ENCODE measurements around the gene EEF1AKMT3. TPM values are rescaled to one million over a fixed set of nuclear protein-coding genes. Genes with fewer than 3 reads are reported as not detected.

EEF1AKMT3 gene
- total and polyA plus RNA-seq, 4 donors: 3.6 to 11.5 (median 5.9) TPM

GRCh38 chr12:57755454-57756372 lies 16.7 kb upstream of the EEF1AKMT3 start:
- Histone ChIP-seq H3K4me3 (peak overlapping the region; percentile 71), H3K9ac (ENCODE audit: insufficient read depth in 1 of 2, low read length in 2 of 2) (peak overlapping the region; percentile 18 to 19), H3K9me3 (ENCODE audit: control insufficient read depth in 4 of 4, insufficient read depth in 3 of 4, low read length in 3 of 4) (peaks cover 0 to 5% (median 0%) of the 10 kb centered on the region in 4 donors), H3K27me3 (ENCODE audit: control insufficient read depth in 3 of 3, insufficient read depth in 3 of 3, low read length in 2 of 3) (no peaks in the 10 kb centered on the region), H3K36me3 (ENCODE audit: control insufficient read depth in 4 of 4, insufficient read depth in 4 of 4, low read length in 4 of 4) (peaks cover 0 to 12% (median 5%) of the 10 kb centered on the region in 4 donors), H3K4me1 (ENCODE audit: control insufficient read depth in 5 of 5, insufficient read depth in 5 of 5, low read length in 5 of 5) (peaks cover 5 to 39% (median 15%) of the 10 kb centered on the region in 5 donors), H3K27ac (ENCODE audit: low read depth in 1 of 2, low read length in 1 of 2) (peak overlapping the region in 1 of 2 donors; percentile 74)
- DNase-seq (peak in 1 of 3 donors; percentile 46), ATAC-seq (ENCODE audit: insufficient read depth, low FRiP score) (no peak)
- 1% methylated on average over 41 to 76 of the region's 76 CpGs for WGBS, 2 donors
- TF ChIP-seq, protein P1, sequence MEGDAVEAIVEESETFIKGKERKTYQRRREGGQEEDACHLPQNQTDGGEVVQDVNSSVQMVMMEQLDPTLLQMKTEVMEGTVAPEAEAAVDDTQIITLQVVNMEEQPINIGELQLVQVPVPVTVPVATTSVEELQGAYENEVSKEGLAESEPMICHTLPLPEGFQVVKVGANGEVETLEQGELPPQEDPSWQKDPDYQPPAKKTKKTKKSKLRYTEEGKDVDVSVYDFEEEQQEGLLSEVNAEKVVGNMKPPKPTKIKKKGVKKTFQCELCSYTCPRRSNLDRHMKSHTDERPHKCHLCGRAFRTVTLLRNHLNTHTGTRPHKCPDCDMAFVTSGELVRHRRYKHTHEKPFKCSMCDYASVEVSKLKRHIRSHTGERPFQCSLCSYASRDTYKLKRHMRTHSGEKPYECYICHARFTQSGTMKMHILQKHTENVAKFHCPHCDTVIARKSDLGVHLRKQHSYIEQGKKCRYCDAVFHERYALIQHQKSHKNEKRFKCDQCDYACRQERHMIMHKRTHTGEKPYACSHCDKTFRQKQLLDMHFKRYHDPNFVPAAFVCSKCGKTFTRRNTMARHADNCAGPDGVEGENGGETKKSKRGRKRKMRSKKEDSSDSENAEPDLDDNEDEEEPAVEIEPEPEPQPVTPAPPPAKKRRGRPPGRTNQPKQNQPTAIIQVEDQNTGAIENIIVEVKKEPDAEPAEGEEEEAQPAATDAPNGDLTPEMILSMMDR (IDR thresholded peaks at IDR 0.05; ENCODE audit: control extremely low read depth, extremely low read depth): no peak

GRCh38 chr12:57756406-57757341 lies 15.7 kb upstream of the EEF1AKMT3 start:
- peaks cover 0 to 12% (median 2%) of the 10 kb centered on the region in 4 donors for H3K36me3 ChIP-seq (ENCODE audit: control insufficient read depth in 4 of 4, insufficient read depth in 4 of 4, low read length in 4 of 4)
- peak in 1 of 3 donors; percentile 41 for DNase-seq
- H3K4me1 ChIP-seq (ENCODE audit: control insufficient read depth in 5 of 5, insufficient read depth in 5 of 5, low read length in 5 of 5): peaks cover 5 to 30% (median 8%) of the 10 kb centered on the region in 5 donors
- no peak overlapping the region for H3K27ac ChIP-seq (ENCODE audit: low read depth in 1 of 2, low read length in 1 of 2)
- peaks cover 0 to 5% (median 0%) of the 10 kb centered on the region in 4 donors for H3K9me3 ChIP-seq (ENCODE audit: control insufficient read depth in 4 of 4, insufficient read depth in 3 of 4, low read length in 3 of 4)
- no peak overlapping the region for H3K9ac ChIP-seq (ENCODE audit: insufficient read depth in 1 of 2, low read length in 2 of 2)
- no peaks in the 10 kb centered on the region for H3K27me3 ChIP-seq (ENCODE audit: control insufficient read depth in 3 of 3, insufficient read depth in 3 of 3, low read length in 2 of 3)
- 32 to 46% methylated on average over 22 of the region's 22 CpGs for WGBS, 2 donors
- no peak overlapping the region for H3K4me3 ChIP-seq
- ATAC-seq (ENCODE audit: insufficient read depth, low FRiP score): no peak
- TF ChIP-seq, protein P1 (IDR thresholded peaks at IDR 0.05; ENCODE audit: control extremely low read depth, extremely low read depth): peak; percentile 24

DNA sequence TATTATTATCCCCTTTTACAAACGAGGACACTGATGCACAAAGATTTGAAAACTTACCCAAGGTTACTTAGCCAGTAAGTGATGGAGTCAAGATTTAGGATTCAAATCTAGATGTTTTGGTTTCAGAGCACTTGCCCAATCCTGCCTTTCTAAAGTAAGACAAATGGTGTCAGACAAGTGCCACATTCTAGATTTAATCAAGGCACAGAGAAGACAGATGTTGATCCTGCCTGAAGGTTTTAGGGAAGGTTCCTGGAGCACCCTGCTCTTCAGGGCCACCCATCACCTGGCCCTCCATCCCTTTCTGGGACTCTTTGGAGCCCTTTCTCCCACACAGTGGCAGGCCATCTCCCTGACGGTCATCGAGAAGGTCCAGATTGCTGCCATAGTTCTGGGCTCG lies 14.6 kb upstream of the EEF1AKMT3 start:
- peaks cover 0 to 3% (median under 1%) of the 10 kb centered on the region in 3 donors for H3K27me3 ChIP-seq (ENCODE audit: control insufficient read depth in 3 of 3, insufficient read depth in 3 of 3, low read length in 2 of 3)
- no peak overlapping the region for H3K27ac ChIP-seq (ENCODE audit: low read depth in 1 of 2, low read length in 1 of 2)
- TF ChIP-seq, protein P1 (IDR thresholded peaks at IDR 0.05; ENCODE audit: control extremely low read depth, extremely low read depth): no peak
- H3K36me3 ChIP-seq (ENCODE audit: control insufficient read depth in 4 of 4, insufficient read depth in 4 of 4, low read length in 4 of 4): peaks cover 0 to 12% (median 0%) of the 10 kb centered on the region in 4 donors
- DNase-seq: no peak
- no peak overlapping the region for H3K4me3 ChIP-seq
- 91 to 95% methylated on average over 4 of the region's 4 CpGs for WGBS, 2 donors
- H3K4me1 ChIP-seq (ENCODE audit: control insufficient read depth in 5 of 5, insufficient read depth in 5 of 5, low read length in 5 of 5): peaks cover 5 to 27% (median 8%) of the 10 kb centered on the region in 5 donors
- ATAC-seq (ENCODE audit: insufficient read depth, low FRiP score): no peak
- peaks cover 0 to 5% (median 0%) of the 10 kb centered on the region in 4 donors for H3K9me3 ChIP-seq (ENCODE audit: control insufficient read depth in 4 of 4, insufficient read depth in 3 of 4, low read length in 3 of 4)
- H3K9ac ChIP-seq (ENCODE audit: insufficient read depth in 1 of 2, low read length in 2 of 2): no peak overlapping the region

Measured in lung (tissue), 12 donors.